Tibial nerve (tissue), 3 donors: ENCODE data around the gene AP4B1.

Source experiments
- POLR2A ChIP-seq, 2 donors: fragments of 450-650 bp; IDR thresholded peaks; one replicate each; pipeline ENCODE4 v1.6.1; 2017; ENCODE audit warnings: antibody characterized with exemption in 2 of 2, mild to moderate bottlenecking in 2 of 2, moderate library complexity in 2 of 2
- TF ChIP-seq, protein P1 (sequence below), 5 experiments: fragments of 200-600 bp in 3 of 5; fragments of 450-650 bp in 2 of 5; sonication (generic) in 3 of 5; IDR thresholded peaks; one replicate each; pipeline ENCODE4 v1.5.1; 2016 to 2019; ENCODE audit warnings: antibody characterized with exemption in 5 of 5, mild to moderate bottlenecking in 3 of 5, moderate library complexity in 2 of 5

DNA sequence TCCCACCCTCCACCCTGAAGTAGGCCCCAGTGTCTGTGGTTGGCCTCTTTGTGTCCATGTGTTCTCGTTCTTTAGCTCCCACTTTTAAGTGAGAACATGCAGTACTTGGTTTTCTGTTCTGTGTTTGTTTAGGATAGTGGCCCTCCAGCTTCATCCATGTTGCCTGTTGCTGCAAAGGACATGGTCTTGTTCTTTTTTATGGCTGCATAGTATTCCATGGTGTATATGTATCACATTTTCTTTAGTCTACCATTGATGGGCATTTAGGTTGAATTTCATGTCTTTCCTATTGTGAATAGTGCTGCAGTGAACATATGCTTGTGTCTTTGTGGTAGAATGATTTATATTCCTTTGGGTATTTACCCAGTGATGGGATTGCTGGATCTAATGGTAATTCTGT is 30.6 kb upstream of the AP4B1 start:
- TF ChIP-seq, protein P1, sequence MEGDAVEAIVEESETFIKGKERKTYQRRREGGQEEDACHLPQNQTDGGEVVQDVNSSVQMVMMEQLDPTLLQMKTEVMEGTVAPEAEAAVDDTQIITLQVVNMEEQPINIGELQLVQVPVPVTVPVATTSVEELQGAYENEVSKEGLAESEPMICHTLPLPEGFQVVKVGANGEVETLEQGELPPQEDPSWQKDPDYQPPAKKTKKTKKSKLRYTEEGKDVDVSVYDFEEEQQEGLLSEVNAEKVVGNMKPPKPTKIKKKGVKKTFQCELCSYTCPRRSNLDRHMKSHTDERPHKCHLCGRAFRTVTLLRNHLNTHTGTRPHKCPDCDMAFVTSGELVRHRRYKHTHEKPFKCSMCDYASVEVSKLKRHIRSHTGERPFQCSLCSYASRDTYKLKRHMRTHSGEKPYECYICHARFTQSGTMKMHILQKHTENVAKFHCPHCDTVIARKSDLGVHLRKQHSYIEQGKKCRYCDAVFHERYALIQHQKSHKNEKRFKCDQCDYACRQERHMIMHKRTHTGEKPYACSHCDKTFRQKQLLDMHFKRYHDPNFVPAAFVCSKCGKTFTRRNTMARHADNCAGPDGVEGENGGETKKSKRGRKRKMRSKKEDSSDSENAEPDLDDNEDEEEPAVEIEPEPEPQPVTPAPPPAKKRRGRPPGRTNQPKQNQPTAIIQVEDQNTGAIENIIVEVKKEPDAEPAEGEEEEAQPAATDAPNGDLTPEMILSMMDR (IDR thresholded peaks at IDR 0.05): no peak
- TF ChIP-seq POLR2A (IDR thresholded peaks at IDR 0.05): no peak
